GM23338 (cell line): ENCODE measurements around the gene CASKIN2. TPM values are rescaled to one million over a fixed set of nuclear protein-coding genes. Genes with fewer than 3 reads are reported as not detected.

Source experiments
- ATAC-seq: fragments of 200-7000 bp; cut with Tn5 transposase; 3 replicates; pipeline ENCODE4 v1.9.1; 2020
- DNase-seq: peaks from one replicate; pipeline ENCODE4 v3.0.0-alpha.2; 2015; ENCODE audit warnings: low spot score
- H2AFZ ChIP-seq: fragments of 200-600 bp; sonication (generic); 2 replicates; pipeline ENCODE4 v1.8.0; 2016; ENCODE audit warnings: antibody characterized with exemption, mild to moderate bottlenecking, moderate library complexity
- H3F3A ChIP-seq: fragments of 200-600 bp; sonication (generic); replicated peaks from 2 replicates; pipeline ENCODE4 v1.8.0; 2017; ENCODE audit warnings: antibody characterized with exemption, mixed run types, low read depth
- H3K27ac ChIP-seq: fragments of 200-600 bp; sonication (generic); 2 replicates; pipeline ENCODE4 v1.6.1; 2016; ENCODE audit warnings: low read depth
- H3K27me3 ChIP-seq: fragments of 200-600 bp; sonication (generic); 2 replicates; pipeline ENCODE4 v1.8.0; 2016; ENCODE audit warnings: mild to moderate bottlenecking, mixed run types, moderate library complexity; ENCODE audit not compliant: insufficient read depth
- H3K36me3 ChIP-seq: fragments of 200-600 bp; sonication (generic); 2 replicates; pipeline ENCODE4 v1.8.0; 2016; ENCODE audit warnings: mild to moderate bottlenecking; ENCODE audit not compliant: insufficient read depth
- H3K4me1 ChIP-seq: fragments of 200-600 bp; sonication (generic); 2 replicates; pipeline ENCODE4 v1.8.0; 2016; ENCODE audit warnings: mild to moderate bottlenecking, moderate library complexity; ENCODE audit not compliant: insufficient read depth
- H3K4me2 ChIP-seq: fragments of 200-600 bp; sonication (generic); 2 replicates; pipeline ENCODE4 v1.7.1; 2017; ENCODE audit warnings: mixed run types
- H3K4me3 ChIP-seq: fragments of 200-600 bp; sonication (generic); 2 replicates; pipeline ENCODE4 v1.6.1; 2016; ENCODE audit warnings: mixed run types
- H3K79me2 ChIP-seq: fragments of 200-600 bp; sonication (generic); replicated peaks from 2 replicates; pipeline ENCODE4 v1.8.0; 2017; ENCODE audit warnings: mild to moderate bottlenecking; ENCODE audit not compliant: insufficient read depth
- H3K9me2 ChIP-seq: fragments of 200-600 bp; sonication (generic); 2 replicates; pipeline ENCODE4 v1.8.0; 2017; ENCODE audit not compliant: insufficient read depth
- H4K20me1 ChIP-seq: fragments of 200-600 bp; sonication (generic); replicated peaks from 2 replicates; pipeline ENCODE4 v1.8.0; 2017; ENCODE audit warnings: mild to moderate bottlenecking; ENCODE audit not compliant: insufficient read depth
- H3K27ac Mint-ChIP-seq: 2 replicates; pipeline ENCODE4 v1.8.0; 2020; ENCODE audit warnings: inconsistent platforms, mild to moderate bottlenecking, moderate library complexity, mixed read lengths
- H3K27me3 Mint-ChIP-seq: 3 replicates; pipeline ENCODE4 v1.8.0; 2022; ENCODE audit warnings: low read depth, mild to moderate bottlenecking, moderate library complexity, mixed read lengths, inconsistent platforms; ENCODE audit not compliant: insufficient read depth, poor library complexity
- H3K36me3 Mint-ChIP-seq: 3 replicates; pipeline ENCODE4 v1.8.0; 2021; ENCODE audit warnings: low read depth, mild to moderate bottlenecking, inconsistent platforms, moderate library complexity, mixed read lengths
- H3K4me1 Mint-ChIP-seq: 3 replicates; pipeline ENCODE4 v1.8.0; 2020; ENCODE audit warnings: mild to moderate bottlenecking, inconsistent platforms, mixed read lengths
- H3K4me3 Mint-ChIP-seq: 3 replicates; pipeline ENCODE4 v1.8.0; 2021; ENCODE audit warnings: moderate library complexity, mild to moderate bottlenecking, inconsistent platforms, mixed read lengths
- H3K9me3 Mint-ChIP-seq: 3 replicates; pipeline ENCODE4 v1.8.0; 2020; ENCODE audit warnings: moderate library complexity, mild to moderate bottlenecking, inconsistent platforms, mixed read lengths
- CREB1 ChIP-seq: fragments of 250-450 bp; sonication (Bioruptor Pico); IDR thresholded peaks from 2 replicates; pipeline ENCODE4 v1.5.0; 2020; ENCODE audit warnings: low read depth, mild to moderate bottlenecking, moderate library complexity
- CTCF ChIP-seq, 2 experiments: fragments of 200-600 bp in 1 of 2; sonication (generic) in 1 of 2; conservative IDR thresholded peaks; 2 replicates each; pipeline versions ENCODE4 v1.5.1 to v1.6.1; 2016 to 2017; ENCODE audit warnings: antibody characterized with exemption in 2 of 2, low read depth in 2 of 2, mild to moderate bottlenecking in 2 of 2, moderate library complexity in 1 of 2
- ETS1 ChIP-seq: IDR thresholded peaks from 2 replicates; pipeline ENCODE4 v1.6.1; 2016; ENCODE audit warnings: antibody characterized with exemption
- EZH2 ChIP-seq: fragments of 200-600 bp; sonication (generic); IDR thresholded peaks from one replicate; pipeline ENCODE4 v1.8.0; 2017; ENCODE audit warnings: antibody characterized with exemption, mild to moderate bottlenecking, low read depth; ENCODE audit not compliant: unreplicated experiment
- EZH2phosphoT487 ChIP-seq: fragments of 200-600 bp; sonication (generic); IDR thresholded peaks from one replicate; pipeline ENCODE4 v1.8.1; 2018; ENCODE audit warnings: antibody characterized with exemption; ENCODE audit not compliant: unreplicated experiment
- JUNB ChIP-seq: IDR thresholded peaks from one replicate; pipeline ENCODE4 v1.6.1; 2016; ENCODE audit warnings: antibody characterized with exemption; ENCODE audit not compliant: unreplicated experiment
- NANOG ChIP-seq: IDR thresholded peaks from 2 replicates; pipeline ENCODE4 v1.6.1; 2016; ENCODE audit warnings: antibody characterized with exemption, borderline replicate concordance
- POLR2AphosphoS5 ChIP-seq: IDR thresholded peaks from 2 replicates; pipeline ENCODE4 v1.6.1; 2016; ENCODE audit warnings: antibody characterized with exemption, low read depth
- ZNF114 ChIP-seq: fragments of 250-450 bp; sonication (Bioruptor Pico); IDR thresholded peaks from 2 replicates; pipeline ENCODE4 v1.5.0; 2020; ENCODE audit warnings: mild to moderate bottlenecking, moderate library complexity
- ZNF331 ChIP-seq: fragments of 250-450 bp; sonication (Bioruptor Pico); IDR thresholded peaks from 2 replicates; pipeline ENCODE4 v1.5.0; 2020; ENCODE audit warnings: low read depth, mild to moderate bottlenecking, moderate library complexity
- ZNF462 ChIP-seq: fragments of 250-450 bp; sonication (Bioruptor Pico); IDR thresholded peaks from 2 replicates; pipeline ENCODE4 v1.5.0; 2020; ENCODE audit warnings: mild to moderate bottlenecking, moderate library complexity
- polyA plus RNA-seq: library from polyadenylated mRNA; unstranded; fragments of >200 nt; fragmentation: Nextera tagmentation; extraction: Ambion mirVana; gene quantifications from 2 replicates; pipeline ENCODE4 v1.2.1, GENCODE V29; 2016
- total RNA-seq: library from RNA; depleted of rRNA; stranded (reverse); fragments of >200 nt; shearing (Covaris generic); gene quantifications from 2 replicates; pipeline ENCODE4 v1.2.3, GENCODE V29; 2014
- TF ChIP-seq, protein P1 (sequence below): IDR thresholded peaks from one replicate; pipeline ENCODE4 v1.6.1; 2018; ENCODE audit warnings: antibody characterized with exemption; ENCODE audit not compliant: unreplicated experiment

Gene CASKIN2
- total and polyA plus RNA-seq, 2 experiments from 2014 or later = 4.9 to 21.5 TPM

DNA sequence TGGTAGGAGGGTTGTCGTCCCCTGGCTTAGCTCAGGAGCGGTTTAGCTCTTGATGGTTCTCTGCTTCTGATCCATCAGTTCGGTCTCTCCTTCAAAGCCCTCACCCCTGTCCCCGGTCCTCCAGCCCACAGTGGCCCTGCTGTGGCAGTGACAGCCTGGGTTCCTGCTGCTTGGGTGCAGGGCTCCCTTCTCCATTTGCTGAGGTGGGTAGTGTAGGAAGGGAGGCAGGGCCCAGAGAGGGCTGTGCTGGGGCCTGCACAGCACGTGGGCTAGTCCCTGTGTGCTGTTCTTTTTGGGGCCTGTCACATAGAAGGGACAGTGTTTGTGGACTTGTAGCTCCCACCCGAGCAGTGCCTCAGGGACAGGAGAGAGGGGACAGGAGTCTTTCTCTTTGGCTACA, 40.6 kb downstream of the CASKIN2 start:
- DNase-seq (no peak), ATAC-seq (no peak)
- H2AFZ ChIP-seq = no peak overlapping the region
- Mint-ChIP-seq H3K27ac (no peak overlapping the region), H3K4me3 (no peak overlapping the region), H3K9me3 (no peaks in the 10 kb centered on the region), H3K27me3 (peaks cover 9% of the 10 kb centered on the region), H3K4me1 (peaks cover 7% of the 10 kb centered on the region), H3K36me3 (peaks cover 9% of the 10 kb centered on the region; the same call in 2 of the 3 replicates)
- H3K36me3 ChIP-seq = no peaks in the 10 kb centered on the region
- H3F3A ChIP-seq = no peaks in the 10 kb centered on the region
- no peaks in the 10 kb centered on the region; the same call in 1 of the 2 replicates for H4K20me1 ChIP-seq
- peaks cover 5% of the 10 kb centered on the region; the same call in 1 of the 2 replicates for H3K4me1 ChIP-seq
- H3K27ac ChIP-seq = no peak overlapping the region
- H3K4me2 ChIP-seq = no peak overlapping the region
- no peaks in the 10 kb centered on the region for H3K9me2 ChIP-seq
- no peaks in the 10 kb centered on the region for H3K79me2 ChIP-seq
- no peak overlapping the region for H3K4me3 ChIP-seq
- no peak for TF ChIP-seq NANOG
- TF ChIP-seq CTCF (conservative IDR thresholded peaks at IDR 0.05; ENCODE audit: low read depth in 2 of 2) = no peak
- TF ChIP-seq, protein P1, sequence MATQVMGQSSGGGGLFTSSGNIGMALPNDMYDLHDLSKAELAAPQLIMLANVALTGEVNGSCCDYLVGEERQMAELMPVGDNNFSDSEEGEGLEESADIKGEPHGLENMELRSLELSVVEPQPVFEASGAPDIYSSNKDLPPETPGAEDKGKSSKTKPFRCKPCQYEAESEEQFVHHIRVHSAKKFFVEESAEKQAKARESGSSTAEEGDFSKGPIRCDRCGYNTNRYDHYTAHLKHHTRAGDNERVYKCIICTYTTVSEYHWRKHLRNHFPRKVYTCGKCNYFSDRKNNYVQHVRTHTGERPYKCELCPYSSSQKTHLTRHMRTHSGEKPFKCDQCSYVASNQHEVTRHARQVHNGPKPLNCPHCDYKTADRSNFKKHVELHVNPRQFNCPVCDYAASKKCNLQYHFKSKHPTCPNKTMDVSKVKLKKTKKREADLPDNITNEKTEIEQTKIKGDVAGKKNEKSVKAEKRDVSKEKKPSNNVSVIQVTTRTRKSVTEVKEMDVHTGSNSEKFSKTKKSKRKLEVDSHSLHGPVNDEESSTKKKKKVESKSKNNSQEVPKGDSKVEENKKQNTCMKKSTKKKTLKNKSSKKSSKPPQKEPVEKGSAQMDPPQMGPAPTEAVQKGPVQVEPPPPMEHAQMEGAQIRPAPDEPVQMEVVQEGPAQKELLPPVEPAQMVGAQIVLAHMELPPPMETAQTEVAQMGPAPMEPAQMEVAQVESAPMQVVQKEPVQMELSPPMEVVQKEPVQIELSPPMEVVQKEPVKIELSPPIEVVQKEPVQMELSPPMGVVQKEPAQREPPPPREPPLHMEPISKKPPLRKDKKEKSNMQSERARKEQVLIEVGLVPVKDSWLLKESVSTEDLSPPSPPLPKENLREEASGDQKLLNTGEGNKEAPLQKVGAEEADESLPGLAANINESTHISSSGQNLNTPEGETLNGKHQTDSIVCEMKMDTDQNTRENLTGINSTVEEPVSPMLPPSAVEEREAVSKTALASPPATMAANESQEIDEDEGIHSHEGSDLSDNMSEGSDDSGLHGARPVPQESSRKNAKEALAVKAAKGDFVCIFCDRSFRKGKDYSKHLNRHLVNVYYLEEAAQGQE = no peak
- no peak for TF ChIP-seq ZNF462 (CRISPR knock-in tag)
- TF ChIP-seq POLR2AphosphoS5 = no peak
- TF ChIP-seq ZNF331 (CRISPR knock-in tag) = no peak
- no peak for TF ChIP-seq EZH2phosphoT487
- TF ChIP-seq EZH2 = no peak
- no peak for TF ChIP-seq ZNF114 (CRISPR knock-in tag)
- no peak for TF ChIP-seq CREB1 (CRISPR knock-in tag)
- no peak for TF ChIP-seq ETS1
- TF ChIP-seq JUNB = no peak
- no peaks in the 10 kb centered on the region for H3K27me3 ChIP-seq
